GM18858 (cell line): ENCODE measurements around the gene SMTN.
"Not testable (repeated sequence)": the region's sequence is repeated elsewhere in the genome, so short reads cannot be mapped to it uniquely, and the experiment has no call there.

Source experiments
- ATAC-seq: cut with Tn5 transposase; IDR thresholded peaks from one replicate; pipeline ENCODE4 v1.9.1; 2021; ENCODE audit not compliant: unreplicated experiment

Gene SMTN

DNA sequence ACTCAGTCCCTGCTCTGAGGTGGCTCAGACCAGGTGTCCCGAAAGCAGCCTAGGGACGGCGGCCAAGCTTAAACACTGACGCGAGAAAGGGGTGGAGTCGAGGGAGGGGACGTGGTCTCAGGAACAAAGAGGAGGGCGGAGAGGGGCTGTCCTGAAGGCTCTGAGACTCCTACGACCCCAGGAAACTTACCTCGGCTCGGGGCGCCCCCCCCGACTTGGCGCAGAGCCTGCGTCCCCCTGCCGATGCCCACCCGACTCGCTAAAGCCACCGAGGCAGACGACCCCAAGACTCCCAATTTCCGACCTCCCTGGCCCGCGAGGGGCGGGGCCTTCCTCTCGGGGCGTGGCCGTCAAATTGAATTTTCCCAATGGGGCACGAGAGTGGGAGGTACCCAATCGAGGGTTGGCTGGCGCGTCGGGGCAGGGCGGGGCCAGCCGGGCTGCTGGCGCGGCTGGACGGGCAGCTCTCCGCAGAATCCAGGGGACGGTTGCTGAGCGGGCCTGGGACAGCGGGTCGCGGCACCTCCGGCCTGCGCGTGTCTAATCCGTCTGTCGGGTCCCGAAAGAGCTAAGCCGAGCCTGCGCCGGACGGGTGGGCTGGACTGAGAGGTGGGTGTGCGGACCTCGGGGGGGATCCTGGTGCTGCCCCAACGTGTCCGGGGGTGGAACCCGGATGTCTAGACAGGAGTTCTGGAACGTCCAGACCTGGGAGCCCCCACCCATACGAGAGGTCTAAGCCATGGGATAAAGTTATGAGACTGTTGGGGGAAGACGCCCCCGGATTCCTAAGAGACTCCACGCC is at the start of gene SMTN:
Gene SMTN, plus strand, starts transcription at position 471 of the 802 bp plus-strand sequence. CDS start 1,941 bp downstream, outside the sequence.
- no peak for ATAC-seq

DNA sequence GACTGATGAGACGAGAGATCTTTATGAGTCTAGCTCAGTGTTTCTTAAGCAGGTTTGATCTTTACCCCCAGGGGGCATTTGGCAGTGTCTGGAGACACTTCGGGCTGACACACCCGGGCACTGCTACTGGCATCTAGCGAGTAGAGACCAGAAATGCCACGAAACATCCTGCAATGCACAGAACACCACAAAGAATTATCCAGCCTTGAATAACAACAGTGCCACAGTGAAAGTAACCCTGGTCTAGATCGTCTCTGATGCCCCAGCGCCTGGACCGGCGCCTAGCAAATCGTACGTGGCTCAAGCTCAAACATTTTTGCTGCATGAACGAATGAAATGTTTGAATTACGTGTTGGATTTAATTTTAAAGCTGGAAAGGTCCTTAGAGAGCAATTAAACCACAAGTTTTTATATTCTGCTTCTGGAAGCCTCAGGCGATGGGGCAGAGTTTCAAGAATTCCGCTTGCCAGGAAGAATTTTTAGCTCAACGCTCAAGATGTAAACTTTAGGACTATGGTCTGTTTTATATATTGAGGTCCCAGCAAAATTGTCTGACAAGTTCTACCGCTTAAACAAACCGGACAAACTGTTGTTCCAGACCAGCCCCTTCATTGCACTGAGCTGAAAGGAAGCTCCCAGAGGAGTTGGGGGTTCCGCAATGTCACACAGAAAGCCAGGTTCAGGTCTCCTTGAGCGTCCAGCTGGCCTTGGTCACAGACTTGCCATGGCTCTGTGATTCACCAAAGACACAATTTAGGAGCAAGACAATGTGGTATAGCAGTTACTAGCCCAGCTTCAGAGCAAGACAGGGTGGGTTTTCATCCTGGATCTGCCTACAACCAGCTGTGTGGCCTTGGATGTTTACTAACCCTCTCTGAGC is 44.2 kb upstream of the SMTN start:
- no peak for ATAC-seq

DNA sequence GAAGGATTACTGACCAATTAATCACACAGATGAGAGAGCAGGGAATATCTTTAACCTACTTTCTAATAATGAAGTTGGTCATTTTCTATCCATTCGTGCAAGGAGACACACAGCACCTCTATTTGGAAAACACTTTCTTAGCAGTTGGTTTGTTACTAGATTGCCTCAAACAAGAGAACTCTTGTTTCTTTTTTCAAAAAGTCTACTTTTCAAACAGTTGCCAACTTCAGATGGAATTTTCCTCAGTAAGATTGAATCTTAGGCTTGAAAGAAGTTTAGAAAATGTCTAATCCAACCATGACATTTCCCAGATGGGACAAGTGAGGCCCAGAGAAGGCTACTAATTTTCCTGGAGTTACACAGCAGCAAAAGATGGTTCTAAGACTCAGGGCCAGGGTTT is 42.4 kb upstream of the SMTN start:
- no peak for ATAC-seq

DNA sequence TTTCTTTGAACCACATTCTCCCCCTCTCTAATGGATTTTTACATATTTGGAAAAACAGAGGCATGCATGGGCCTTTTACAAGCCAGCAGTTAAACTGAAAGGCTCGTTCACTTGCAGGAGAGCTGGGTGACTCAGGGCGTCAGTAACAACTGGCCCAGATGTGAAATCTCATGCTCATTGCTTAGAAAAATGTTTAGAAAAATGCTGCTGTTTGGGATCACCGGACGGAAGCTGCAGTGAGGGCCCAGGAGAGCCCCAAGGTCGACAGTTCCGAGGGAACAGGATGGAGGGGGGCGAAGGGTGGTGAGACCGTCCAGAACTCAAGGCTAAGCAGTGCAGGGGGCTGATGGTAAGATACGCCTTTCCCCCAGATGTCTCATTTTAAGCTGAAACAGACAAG is 41.7 kb upstream of the SMTN start:
- ATAC-seq: no peak

DNA sequence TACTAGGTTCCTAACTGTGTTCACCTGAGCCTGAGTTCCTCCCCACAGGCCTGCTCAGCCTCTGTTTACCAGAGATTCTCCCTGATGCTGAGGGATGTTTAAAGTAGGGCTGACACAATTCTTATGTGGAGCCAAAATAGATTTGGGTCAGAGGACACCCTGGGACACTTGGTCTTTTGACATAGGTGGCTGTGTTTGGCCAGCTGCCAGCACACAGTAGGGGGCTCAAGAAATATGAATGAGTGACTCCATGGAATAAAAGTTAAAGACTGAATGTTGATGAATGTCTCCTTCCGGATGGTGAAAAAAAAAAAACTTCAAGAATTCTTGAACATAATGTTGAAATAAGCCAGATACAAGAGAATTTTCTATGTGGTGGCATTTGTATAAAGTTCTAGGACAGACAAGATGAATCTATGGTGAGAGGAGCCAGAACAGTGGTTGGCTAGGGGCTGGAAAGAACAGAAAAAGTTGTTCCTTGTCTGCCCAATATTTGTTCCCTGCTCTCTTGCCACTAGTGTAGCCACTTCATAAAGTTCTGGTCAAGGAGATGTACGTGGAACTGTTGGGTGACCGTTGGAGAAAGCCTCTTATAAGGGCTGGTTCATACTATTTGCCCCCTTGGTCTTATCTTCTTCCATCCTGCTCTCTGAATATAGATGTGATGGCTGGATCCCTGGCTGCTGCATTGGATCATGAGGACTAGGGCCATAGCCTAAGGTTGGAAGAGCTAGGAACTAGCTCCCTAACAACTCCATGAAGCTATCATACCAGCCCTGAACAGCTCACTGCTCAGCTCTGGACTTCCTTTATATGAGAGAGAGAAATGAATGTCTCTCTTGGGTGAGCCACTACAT is 40.3 kb upstream of the SMTN start:
- ATAC-seq: no peak

DNA sequence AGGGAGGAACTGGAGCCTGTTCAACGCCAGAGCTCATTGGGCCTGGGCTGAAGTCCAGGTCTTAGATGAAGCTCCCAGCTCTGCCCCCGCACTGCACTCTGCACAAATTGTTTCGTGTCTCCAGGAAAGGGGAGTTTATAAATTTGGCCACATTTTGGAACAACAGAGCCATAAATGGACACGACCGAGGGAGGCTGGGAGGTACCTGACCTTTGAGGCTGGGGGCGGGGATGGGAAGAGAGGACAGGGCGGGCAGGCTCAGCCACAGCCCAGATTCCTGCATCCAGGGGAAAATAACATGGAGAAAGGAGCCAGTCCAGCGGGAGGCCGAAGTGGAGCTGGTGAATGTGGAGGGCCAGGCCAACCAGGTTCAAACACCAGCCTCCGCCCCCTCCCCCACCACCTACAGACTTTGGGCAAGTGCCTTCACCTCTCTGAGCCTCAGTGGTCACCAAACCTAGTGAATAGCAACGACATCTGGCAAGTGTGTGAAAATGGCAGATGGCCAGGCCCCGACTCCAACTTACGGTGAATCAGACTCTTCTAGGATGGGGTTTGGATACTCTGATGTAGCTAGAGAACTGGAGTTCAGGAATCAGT is 36.8 kb upstream of the SMTN start:
- ATAC-seq: no peak

DNA sequence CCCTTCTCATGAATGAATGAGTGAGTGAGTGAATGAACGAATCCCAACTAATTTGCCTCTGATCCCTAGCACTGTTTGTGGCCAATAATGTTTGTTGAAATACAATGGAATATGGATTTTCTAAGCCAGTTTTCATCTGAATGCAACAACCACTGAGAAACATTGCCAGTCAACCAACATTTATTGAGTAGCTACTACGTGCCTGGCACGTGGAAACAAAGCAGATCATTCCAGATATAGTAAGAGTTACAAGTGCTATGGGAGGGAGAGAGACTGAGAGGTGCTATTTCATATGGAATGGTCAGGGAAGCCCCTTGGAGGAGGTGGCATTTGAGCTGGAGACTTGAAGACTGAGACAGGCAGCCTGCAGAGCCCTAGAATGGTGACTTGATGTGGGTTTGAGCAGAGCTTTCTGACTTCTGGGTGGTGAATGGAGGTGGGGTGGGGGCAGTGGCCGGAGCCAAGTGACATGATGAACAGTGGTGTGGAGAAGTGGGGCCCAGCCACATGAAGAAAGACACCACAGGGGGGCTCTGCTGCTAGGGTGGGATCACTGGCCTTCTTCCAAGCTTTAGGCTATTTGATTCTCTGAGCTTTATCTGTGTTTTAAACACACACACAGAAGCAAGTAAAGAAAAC is 35.1 kb upstream of the SMTN start:
- no peak for ATAC-seq

DNA sequence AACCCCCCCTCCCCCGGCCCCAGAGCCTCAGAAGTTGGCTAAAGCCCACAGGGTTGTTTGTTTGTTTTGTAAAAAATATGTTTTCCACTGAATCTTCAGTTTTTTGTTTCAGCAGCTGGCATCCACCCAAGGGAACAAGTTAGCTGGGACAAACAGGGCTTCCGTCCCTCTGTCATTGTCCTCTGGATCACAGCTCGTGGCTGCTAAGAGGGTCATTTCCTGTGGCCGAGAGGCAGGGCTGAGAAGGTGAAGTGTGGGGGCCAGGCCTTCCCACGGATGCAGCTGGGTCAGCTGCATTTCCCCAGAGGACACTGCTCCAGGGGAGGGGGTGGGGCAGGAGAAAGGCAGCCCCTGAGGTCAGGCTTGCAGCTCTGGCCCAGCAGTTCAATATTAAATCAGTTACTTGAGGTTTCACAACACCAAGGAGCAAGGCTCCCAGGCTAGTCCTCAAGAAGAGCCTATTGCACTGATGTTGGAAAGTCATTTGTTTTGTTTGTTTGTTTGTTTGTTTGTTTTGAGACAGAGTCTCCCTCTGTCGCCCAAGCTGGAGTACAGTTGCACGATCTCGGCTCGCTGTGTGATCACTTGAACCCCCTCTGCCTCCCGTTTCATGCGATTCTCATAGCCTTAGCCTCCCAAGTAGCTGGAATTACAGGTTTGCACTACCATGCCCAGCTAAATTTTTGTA is 34.4 kb upstream of the SMTN start:
- ATAC-seq: no peak

DNA sequence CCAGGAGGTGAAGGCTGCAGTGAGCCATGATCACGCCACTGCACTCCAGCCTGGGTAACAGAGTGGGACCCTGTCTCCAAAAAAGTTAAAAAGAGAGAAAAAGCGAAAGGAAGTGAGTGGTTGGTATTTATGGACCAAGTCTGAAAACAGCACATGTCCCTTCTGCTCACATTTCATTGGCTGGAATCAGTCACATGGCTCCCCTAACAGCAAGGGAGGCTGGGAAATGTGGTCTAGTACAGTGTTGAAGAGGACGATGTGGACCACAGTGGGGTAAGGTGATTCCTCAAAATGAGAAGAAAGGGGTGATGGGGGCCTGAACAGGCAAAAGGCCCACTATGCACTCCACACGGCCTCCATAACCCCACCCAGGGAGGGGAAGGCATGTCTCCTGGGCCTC is 32.5 kb upstream of the SMTN start:
- ATAC-seq: no peak

DNA sequence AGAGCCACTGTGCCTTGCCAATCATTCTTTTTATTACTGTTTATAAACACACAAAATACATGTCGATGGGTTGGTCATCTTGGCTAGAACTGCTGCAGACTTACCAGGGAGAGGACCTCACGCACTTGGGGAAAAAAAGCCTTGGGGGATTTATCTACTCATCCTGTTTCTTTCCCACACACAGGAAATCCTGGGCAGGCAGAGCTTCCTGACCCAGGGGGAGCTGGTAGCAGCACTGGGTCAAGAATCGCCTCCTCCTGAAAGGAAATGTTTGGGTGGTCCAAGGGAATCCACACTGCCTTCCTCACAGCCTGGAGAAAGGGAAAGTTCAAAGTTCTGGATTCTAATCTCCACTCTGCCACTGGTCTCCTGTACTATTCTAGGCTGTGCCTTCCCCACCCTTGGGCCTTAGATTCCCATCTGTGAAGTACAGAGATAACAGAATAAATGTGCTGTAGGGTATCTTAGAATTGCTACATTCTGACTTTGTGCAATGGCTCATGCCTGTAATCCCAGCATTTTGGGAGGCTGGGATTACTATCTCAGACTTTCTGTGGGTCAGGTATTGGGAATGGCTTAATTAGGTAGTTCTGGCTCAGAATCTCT is 31.2 kb upstream of the SMTN start:
- no peak for ATAC-seq

DNA sequence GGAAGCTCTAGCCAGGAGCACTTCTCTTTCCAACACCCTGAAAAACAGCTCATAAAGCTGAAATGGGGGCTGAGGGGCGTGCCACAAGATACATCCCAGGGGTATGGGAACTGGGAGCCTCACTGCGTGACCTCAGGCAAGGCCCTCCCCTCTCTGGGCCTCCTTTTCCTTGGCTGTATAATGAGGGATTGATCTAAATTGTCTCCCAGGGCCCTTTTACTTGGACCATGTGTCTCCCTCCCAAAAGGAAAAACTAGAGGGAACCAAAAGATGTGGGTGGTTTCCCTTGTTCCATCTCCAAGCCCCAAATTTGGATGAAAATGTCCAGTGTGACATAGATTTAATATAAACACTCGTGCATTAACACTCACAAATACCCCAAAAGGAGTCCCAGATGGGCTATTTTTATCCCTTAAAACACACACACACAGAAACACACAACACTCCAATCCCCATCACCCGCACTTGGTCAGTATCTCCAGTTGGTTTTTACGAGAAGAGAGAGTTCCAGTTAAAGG is 25.9 kb upstream of the SMTN start:
- ATAC-seq: no peak

DNA sequence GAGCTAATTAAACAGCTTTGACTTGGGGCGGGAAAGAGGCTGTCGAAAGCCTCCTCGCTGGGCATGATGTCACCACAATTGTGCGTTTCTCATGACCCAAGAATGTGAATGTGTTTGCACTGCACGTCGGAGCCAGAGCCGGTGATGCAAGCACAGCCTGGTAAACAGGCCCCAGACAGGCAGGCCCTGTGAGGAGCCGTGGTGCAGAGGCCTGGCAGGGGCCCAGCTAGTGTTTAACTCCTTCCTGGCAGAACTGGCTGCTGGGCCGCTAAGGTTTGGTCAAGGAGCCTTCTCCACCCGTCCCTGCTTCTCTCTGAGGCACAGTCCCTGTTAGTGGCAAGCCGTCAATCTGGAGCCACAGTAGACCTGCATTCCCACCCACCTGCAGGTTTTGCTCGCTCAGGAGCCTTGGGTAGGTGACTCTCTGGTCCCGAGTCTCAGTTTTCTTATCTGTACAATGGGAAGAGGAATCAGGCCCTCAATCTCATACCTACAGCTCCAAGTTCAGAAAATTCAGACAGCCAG is 25.4 kb upstream of the SMTN start:
- no peak for ATAC-seq

DNA sequence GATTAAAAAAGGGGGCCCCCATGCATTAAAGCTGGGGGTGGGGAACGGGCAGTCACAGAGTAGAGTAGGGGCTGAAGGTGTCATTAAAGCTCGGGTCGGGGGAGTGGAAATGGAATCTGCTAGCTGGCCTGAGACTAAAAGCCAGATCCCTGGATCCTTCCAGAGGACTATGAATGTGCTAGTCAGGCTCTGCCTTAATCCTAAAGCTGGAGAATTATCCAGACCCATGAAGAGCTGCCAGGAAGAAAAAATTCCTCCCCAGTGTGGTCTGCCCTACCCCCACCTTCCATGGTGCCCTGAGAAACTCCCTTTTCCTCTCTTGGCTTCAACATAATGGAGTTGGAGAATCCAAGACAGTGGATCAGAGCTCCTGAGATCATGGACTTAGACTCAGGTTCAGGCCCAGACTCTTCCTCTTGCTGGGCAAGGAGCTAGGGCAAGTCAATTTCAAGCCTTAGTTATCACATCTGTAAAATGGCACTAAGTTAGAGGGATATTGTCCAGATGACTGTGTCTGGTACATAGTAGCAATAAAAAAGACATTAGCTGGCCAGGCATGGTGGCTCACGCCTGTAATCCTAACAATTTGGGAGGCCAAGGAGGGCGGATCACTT is 24.0 kb upstream of the SMTN start:
- ATAC-seq: no peak

DNA sequence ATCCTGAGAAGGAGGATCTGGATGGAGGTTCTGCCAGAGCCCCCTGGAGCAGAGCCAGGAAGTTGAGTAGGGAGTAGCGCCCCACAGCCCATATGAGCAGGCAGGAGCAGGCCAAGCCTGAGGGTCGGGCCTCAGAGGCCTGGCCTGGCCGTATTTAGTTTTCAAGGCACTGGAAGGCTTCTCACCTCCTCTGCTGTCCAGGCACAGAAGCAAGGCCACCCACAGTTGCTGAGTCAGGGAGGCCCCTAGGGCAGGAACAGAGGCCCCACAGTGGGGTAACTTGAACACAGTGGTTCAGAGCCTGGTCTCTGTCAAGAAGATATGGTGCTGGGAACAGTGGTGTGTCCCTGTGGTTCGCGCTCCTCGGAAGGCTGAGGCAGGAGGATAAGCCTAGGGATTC is 21.5 kb upstream of the SMTN start:
- not testable (repeated sequence) for ATAC-seq

DNA sequence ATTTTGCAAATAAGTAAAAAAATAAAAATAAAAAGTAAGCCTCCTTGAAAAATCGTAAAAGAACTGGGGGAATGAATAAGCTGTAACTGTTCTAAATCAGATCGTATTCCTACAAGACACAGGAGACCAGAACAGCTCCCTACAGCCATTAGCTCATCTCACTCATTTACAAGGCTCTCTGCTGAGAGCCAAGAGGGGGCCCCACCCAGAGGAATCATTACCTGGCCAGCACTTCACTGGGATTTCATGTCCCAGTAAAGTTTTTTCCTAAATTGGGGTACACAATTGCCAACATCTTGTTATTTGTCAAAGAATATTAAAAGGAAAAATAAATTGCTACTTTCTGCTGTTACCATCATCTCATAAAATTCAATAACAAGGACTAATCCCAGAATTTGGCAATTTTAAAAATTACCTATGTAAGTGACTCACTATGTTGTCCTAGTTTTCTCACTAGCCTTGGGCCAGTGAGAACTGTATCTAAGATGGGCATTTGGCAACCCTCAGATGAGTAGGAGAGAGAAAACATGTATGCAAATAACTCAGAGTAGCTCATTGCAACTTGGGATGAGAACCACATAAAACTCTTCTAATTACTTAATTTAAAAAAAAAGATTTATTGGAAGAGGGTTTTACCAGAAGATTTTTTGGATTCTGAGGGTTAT is 18.4 kb upstream of the SMTN start:
- ATAC-seq: no peak

DNA sequence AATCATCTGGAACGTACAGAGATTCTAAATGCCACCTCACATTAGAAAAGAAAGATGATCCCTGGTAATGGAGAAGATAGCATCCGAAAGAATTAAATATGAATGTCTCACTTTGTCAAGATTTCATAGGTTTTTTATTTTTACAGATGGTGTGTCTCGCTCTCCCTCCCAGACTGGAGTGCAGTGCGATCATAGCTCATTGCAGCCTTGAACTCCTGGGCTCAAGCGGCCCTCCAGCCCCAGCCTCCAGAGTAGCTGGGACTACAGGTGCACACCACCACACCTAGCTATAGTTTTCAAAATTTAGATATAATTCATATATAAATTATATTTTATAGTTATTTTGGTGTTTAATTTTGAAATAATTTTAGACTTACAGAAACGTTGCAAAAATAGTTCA is 16.7 kb upstream of the SMTN start:
- no peak for ATAC-seq

DNA sequence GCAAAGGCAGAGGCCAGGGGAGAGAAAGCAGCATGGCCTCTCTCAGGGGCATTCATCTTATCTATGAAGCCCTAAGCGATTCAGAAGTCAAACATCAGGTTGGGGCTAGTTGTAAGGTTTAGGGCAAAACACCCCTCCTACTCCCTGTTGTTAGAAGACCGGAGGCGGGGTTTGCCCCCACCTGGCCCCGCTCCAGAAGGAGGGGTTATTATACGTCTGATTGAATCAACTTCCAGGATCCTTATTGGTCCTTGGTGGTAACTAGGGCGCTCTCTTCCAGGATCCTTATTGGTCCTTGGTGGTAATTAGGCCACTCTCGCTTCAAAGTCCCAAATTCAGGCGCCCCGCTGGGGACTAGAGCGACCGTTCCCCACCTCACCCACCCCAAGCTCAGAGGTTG is 12.1 kb upstream of the SMTN start:
- no peak for ATAC-seq
